Measurements from ENCODE around the gene ERMARD. TPM values are rescaled to one million over a fixed set of nuclear protein-coding genes. Genes with fewer than 3 reads are reported as not detected.

Gene ERMARD
- total RNA-seq, 1 experiment from 2014 or later, result 19.6 TPM

DNA sequence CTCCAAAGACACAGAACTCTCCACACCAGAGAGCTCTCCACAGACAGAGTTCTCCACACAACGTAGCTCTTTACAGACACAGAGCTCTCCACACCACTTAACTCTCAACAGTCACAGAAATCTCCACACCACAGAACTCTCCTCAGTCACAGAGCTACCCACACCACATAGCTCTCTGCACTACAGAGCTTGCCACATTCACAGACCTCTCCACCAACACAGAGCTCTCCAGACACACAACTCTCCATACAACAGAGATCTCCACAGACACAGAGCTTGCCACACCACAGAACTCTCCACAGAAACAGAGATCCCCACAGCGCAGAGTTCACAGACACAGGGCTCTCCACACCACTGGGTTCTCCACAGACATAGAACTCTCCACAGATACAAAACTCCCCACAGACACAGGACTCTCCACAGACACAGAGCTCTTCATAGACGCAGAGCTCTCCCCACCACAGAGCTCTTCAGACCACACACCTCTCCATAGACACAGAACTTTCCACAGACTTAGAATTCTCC is 52.5 kb downstream of the ERMARD start:
- intact Hi-C loops (cut with micrococcal nuclease; ENCODE audit: unreplicated experiment), result no loop called here
- Histone ChIP-seq H3K27me3 (replicated peaks; ENCODE audit: insufficient read depth, low read depth, low read length, poor library complexity) (peaks cover 14% of the 10 kb centered on the region), H3K36me3 (ENCODE audit: insufficient read depth, low read length, poor library complexity, severe bottlenecking) (no peaks in the 10 kb centered on the region), H3K4me1 (ENCODE audit: insufficient read depth, low read length, poor library complexity, severe bottlenecking) (no peaks in the 10 kb centered on the region), H3K27ac (ENCODE audit: low read depth, low read length, poor library complexity, severe bottlenecking) (no peak overlapping the region), H3K9me3 (ENCODE audit: low read depth, low read length, poor library complexity, severe bottlenecking) (no peaks in the 10 kb centered on the region), H3K4me3 (ENCODE audit: low read depth, low read length, poor library complexity, severe bottlenecking) (no peak overlapping the region)
- no peak for DNase-seq (ENCODE audit: low spot score)
- CTCF ChIA-PET, result no interaction called here
- no TSS peak for BruUV-seq (replicated peaks)
- POLR2A ChIA-PET (ENCODE audit: low non-redundant PET), result no interaction called here
- TF ChIP-seq, protein P1, sequence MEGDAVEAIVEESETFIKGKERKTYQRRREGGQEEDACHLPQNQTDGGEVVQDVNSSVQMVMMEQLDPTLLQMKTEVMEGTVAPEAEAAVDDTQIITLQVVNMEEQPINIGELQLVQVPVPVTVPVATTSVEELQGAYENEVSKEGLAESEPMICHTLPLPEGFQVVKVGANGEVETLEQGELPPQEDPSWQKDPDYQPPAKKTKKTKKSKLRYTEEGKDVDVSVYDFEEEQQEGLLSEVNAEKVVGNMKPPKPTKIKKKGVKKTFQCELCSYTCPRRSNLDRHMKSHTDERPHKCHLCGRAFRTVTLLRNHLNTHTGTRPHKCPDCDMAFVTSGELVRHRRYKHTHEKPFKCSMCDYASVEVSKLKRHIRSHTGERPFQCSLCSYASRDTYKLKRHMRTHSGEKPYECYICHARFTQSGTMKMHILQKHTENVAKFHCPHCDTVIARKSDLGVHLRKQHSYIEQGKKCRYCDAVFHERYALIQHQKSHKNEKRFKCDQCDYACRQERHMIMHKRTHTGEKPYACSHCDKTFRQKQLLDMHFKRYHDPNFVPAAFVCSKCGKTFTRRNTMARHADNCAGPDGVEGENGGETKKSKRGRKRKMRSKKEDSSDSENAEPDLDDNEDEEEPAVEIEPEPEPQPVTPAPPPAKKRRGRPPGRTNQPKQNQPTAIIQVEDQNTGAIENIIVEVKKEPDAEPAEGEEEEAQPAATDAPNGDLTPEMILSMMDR (conservative IDR thresholded peaks at IDR 0.05; ENCODE audit: low read depth, low read length), result no peak
- no peak for TF ChIP-seq EZH2 (IDR thresholded peaks at IDR 0.05; ENCODE audit: borderline replicate concordance, low read depth, low read length, poor library complexity, severe bottlenecking)

- H3K27ac ChIP-seq (ENCODE audit: low read depth, low read length, poor library complexity, severe bottlenecking), result no peak overlapping the region
- DNase-seq (ENCODE audit: low spot score), result no peak
- TF ChIP-seq EZH2 (IDR thresholded peaks at IDR 0.05; ENCODE audit: borderline replicate concordance, low read depth, low read length, poor library complexity, severe bottlenecking), result no peak
- TF ChIP-seq, protein P1 (conservative IDR thresholded peaks at IDR 0.05; ENCODE audit: low read depth, low read length), result no peak
- H3K4me3 ChIP-seq (ENCODE audit: low read depth, low read length, poor library complexity, severe bottlenecking), result no peak overlapping the region
- ChIA-PET CTCF (no interaction called here), POLR2A (ENCODE audit: low non-redundant PET) (interaction anchor here (0.5 to 0.6 kb wide), 2 partner anchors 96 to 194 kb away, joined by 3 to 6 read pairs; no protein-coding TSS in a partner anchor)
- intact Hi-C loops (cut with micrococcal nuclease; ENCODE audit: unreplicated experiment), result no loop called here
- H3K36me3 ChIP-seq (ENCODE audit: insufficient read depth, low read length, poor library complexity, severe bottlenecking), result no peaks in the 10 kb centered on the region
- no TSS peak for BruUV-seq (replicated peaks)
- no peaks in the 10 kb centered on the region for H3K9me3 ChIP-seq (ENCODE audit: low read depth, low read length, poor library complexity, severe bottlenecking)
- no peaks in the 10 kb centered on the region for H3K4me1 ChIP-seq (ENCODE audit: insufficient read depth, low read length, poor library complexity, severe bottlenecking)
- peaks cover 14% of the 10 kb centered on the region for H3K27me3 ChIP-seq (replicated peaks; ENCODE audit: insufficient read depth, low read depth, low read length, poor library complexity)
Measured at GRCh38 chr6:169804427-169804826, 53.0 kb downstream of the ERMARD start.

GRCh38 chr6:169805242-169805838 is 53.9 kb downstream of the ERMARD start:
- Histone ChIP-seq H3K36me3 (ENCODE audit: insufficient read depth, low read length, poor library complexity, severe bottlenecking) (no peaks in the 10 kb centered on the region), H3K9me3 (ENCODE audit: low read depth, low read length, poor library complexity, severe bottlenecking) (no peaks in the 10 kb centered on the region), H3K27me3 (replicated peaks; ENCODE audit: insufficient read depth, low read depth, low read length, poor library complexity) (peaks cover 14% of the 10 kb centered on the region), H3K4me3 (ENCODE audit: low read depth, low read length, poor library complexity, severe bottlenecking) (no peak overlapping the region), H3K4me1 (ENCODE audit: insufficient read depth, low read length, poor library complexity, severe bottlenecking) (no peaks in the 10 kb centered on the region), H3K27ac (ENCODE audit: low read depth, low read length, poor library complexity, severe bottlenecking) (no peak overlapping the region)
- CTCF ChIA-PET, result interaction anchor here (1.1 kb wide), 1 partner anchor 15 kb away, joined by 3 read pairs; no protein-coding TSS in a partner anchor
- TF ChIP-seq EZH2 (IDR thresholded peaks at IDR 0.05; ENCODE audit: borderline replicate concordance, low read depth, low read length, poor library complexity, severe bottlenecking), result no peak
- TF ChIP-seq, protein P1 (conservative IDR thresholded peaks at IDR 0.05; ENCODE audit: low read depth, low read length), result no peak
- intact Hi-C loops (cut with micrococcal nuclease; ENCODE audit: unreplicated experiment), result no loop called here
- DNase-seq (ENCODE audit: low spot score), result no peak
- BruUV-seq (replicated peaks), result no TSS peak
- POLR2A ChIA-PET (ENCODE audit: low non-redundant PET), result no interaction called here
